NCI-H1694 (cell line): ENCODE results near the gene SNED1.

ENCODE experiments used
- DNase-seq: peaks from one replicate; lab custom pipeline; 2025; lab: John Stamatoyannopoulos, UW

The SNED1 gene

GRCh38 chr2:240997856-240998705 lies at the start of gene SNED1:
SNED1 (plus strand) TSS chr2:240998618; CDS start chr2:240998838, 220 bp downstream.
- DNase-seq: no peak

- DNase-seq: no peak
Observed at GRCh38 chr2:240948905-240949790, 49.3 kb upstream of the SNED1 start.

GRCh38 chr2:240949791-240950705 lies 48.4 kb upstream of the SNED1 start:
- no peak for DNase-seq

GRCh38 chr2:240951045-240951594 lies 47.3 kb upstream of the SNED1 start:
- no peak for DNase-seq

GRCh38 chr2:240952496-240953246 lies 45.7 kb upstream of the SNED1 start:
- no peak for DNase-seq

- no peak for DNase-seq
Observed at GRCh38 chr2:240953426-240954410, 44.7 kb upstream of the SNED1 start.

GRCh38 chr2:240954436-240955305 lies 43.7 kb upstream of the SNED1 start:
- no peak for DNase-seq

GRCh38 chr2:240955306-240956170 lies 42.9 kb upstream of the SNED1 start:
- DNase-seq: no peak

GRCh38 chr2:240956171-240956934 lies 42.1 kb upstream of the SNED1 start:
- peak; percentile 23 for DNase-seq

- DNase-seq: no peak
Observed at GRCh38 chr2:240956935-240957655, 41.3 kb upstream of the SNED1 start.

GRCh38 chr2:240957656-240958365 lies 40.6 kb upstream of the SNED1 start:
- peak; percentile 11 for DNase-seq

GRCh38 chr2:240958366-240959213 lies 39.8 kb upstream of the SNED1 start:
- DNase-seq: no peak

DNA sequence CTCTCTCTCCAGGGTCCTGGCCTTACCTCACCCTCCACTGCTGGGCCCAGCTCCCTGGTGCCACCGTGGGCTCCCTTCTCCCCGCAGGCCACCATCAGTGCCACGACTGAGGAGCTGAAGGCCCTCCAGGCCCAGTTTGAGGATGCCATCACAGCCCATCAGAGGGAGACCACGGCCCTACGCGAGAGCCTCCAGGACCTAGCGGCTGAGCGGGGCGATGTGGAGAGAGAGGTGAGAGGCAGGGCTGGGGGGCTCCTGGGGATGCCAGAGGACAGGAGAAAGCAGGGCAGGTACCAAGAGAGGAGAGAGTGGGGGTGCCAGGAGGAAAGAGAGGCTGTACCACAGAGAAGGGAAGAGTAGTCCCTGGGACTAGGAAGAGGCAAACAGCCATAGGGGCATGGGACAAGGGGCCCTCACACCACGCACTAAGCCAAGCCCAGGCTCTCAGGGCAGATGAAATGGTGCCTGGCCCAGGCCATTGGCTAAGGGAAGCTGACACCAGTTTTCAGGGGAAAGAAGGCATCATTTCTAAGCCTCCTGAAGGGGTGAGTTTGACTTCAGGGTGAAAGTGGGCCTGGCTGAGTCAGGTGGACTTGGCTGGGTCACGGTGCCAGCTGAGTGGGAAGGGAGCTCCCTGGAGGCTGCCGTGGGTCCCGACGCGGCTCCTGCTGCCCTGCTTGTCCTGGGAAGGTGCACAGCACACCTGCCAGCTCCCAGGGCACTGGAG lies 39.0 kb upstream of the SNED1 start:
- DNase-seq: no peak

- no peak for DNase-seq
Observed at GRCh38 chr2:240959941-240960308, 38.5 kb upstream of the SNED1 start.
